Dendritic cell treated with granulocyte-macrophage colony-stimulating factor and Interleukin-4, amounts not matched to agents 40 ng/mL and 50 ng/mL, for 4 days (primary cell): ENCODE results near the gene OR4N5.
"Not testable (repeated sequence)": the region's sequence is repeated elsewhere in the genome, so short reads cannot be mapped to it uniquely, and the experiment has no call there.

Source experiments
- H3K27ac Mint-ChIP-seq: one replicate; pipeline ENCODE4 v1.8.0; 2022; ENCODE audit warnings: mild to moderate bottlenecking, mixed read lengths
- H3K27me3 Mint-ChIP-seq: one replicate; pipeline ENCODE4 v1.8.0; 2022; ENCODE audit warnings: mild to moderate bottlenecking, mixed read lengths
- H3K36me3 Mint-ChIP-seq: one replicate; pipeline ENCODE4 v1.8.0; 2022; ENCODE audit warnings: low read depth, mixed read lengths
- H3K4me1 Mint-ChIP-seq: one replicate; pipeline ENCODE4 v1.8.0; 2022; ENCODE audit warnings: low read depth, mixed read lengths
- H3K4me3 Mint-ChIP-seq: one replicate; pipeline ENCODE4 v1.8.0; 2022; ENCODE audit warnings: mild to moderate bottlenecking, moderate library complexity, mixed read lengths
- H3K9me3 Mint-ChIP-seq: one replicate; pipeline ENCODE4 v1.8.0; 2022; ENCODE audit warnings: mixed read lengths
- intact Hi-C: fragments of 100-400 bp; cut with micrococcal nuclease; formaldehyde crosslinking; loops from one replicate; pipeline ENCODE4 v1.15.0; 2022

Gene OR4N5, protein sequence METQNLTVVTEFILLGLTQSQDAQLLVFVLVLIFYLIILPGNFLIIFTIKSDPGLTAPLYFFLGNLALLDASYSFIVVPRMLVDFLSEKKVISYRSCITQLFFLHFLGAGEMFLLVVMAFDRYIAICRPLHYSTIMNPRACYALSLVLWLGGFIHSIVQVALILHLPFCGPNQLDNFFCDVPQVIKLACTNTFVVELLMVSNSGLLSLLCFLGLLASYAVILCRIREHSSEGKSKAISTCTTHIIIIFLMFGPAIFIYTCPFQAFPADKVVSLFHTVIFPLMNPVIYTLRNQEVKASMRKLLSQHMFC

GRCh38 chr14:20138520-20138919, at the start of gene OR4N5:
Gene OR4N5 (plus strand): TSS chr14:20138820. CDS start chr14:20143736, 4,916 bp downstream.
- peaks cover 3% of the 10 kb centered on the region for H3K27me3 Mint-ChIP-seq
- intact Hi-C loops, result no loop called here
- H3K9me3 Mint-ChIP-seq, result no peaks in the 10 kb centered on the region
- H3K27ac Mint-ChIP-seq, result no peak within 1 kb of the TSS
- H3K36me3 Mint-ChIP-seq, result no peaks in the 10 kb centered on the region
- no peak within 1 kb of the TSS for H3K4me3 Mint-ChIP-seq
- no peaks in the 10 kb centered on the region for H3K4me1 Mint-ChIP-seq

GRCh38 chr14:20092050-20092449, 46.6 kb upstream of the OR4N5 start:
- intact Hi-C loops, result no loop called here
- Mint-ChIP-seq H3K4me1 (no peaks in the 10 kb centered on the region), H3K9me3 (no peaks in the 10 kb centered on the region)

GRCh38 chr14:20093442-20093841, 45.2 kb upstream of the OR4N5 start:
- H3K36me3 Mint-ChIP-seq, result no peaks in the 10 kb centered on the region
- no peaks in the 10 kb centered on the region for H3K9me3 Mint-ChIP-seq
- no peaks in the 10 kb centered on the region for H3K4me1 Mint-ChIP-seq
- no peaks in the 10 kb centered on the region for H3K27me3 Mint-ChIP-seq
- no peak overlapping the region for H3K27ac Mint-ChIP-seq
- H3K4me3 Mint-ChIP-seq, result no peak overlapping the region
- intact Hi-C loops, result no loop called here

More at GRCh38 chr14:20092050-20092449, 46.6 kb upstream of the OR4N5 start:
- Mint-ChIP-seq H3K4me3 (no peak overlapping the region), H3K36me3 (no peaks in the 10 kb centered on the region), H3K27ac (no peak overlapping the region), H3K27me3 (no peaks in the 10 kb centered on the region)

GRCh38 chr14:20098926-20099770, 39.5 kb upstream of the OR4N5 start:
- H3K36me3 Mint-ChIP-seq, H3K4me3 Mint-ChIP-seq, H3K9me3 Mint-ChIP-seq, H3K4me1 Mint-ChIP-seq, H3K27ac Mint-ChIP-seq, intact Hi-C loops, H3K27me3 Mint-ChIP-seq: not testable (repeated sequence)

GRCh38 chr14:20110438-20110837, 28.2 kb upstream of the OR4N5 start, which contains the start of gene OR4K17:
Gene OR4K17 (plus strand): TSS chr14:20110739. CDS start chr14:20117500, 6,761 bp downstream.
- H3K9me3 Mint-ChIP-seq, result peaks cover 9% of the 10 kb centered on the region
- no peak within 1 kb of the TSS for H3K27ac Mint-ChIP-seq
- no peaks in the 10 kb centered on the region for H3K36me3 Mint-ChIP-seq
- H3K27me3 Mint-ChIP-seq, result no peaks in the 10 kb centered on the region
- no peak within 1 kb of the TSS for H3K4me3 Mint-ChIP-seq
- intact Hi-C loops, result no loop called here
- no peaks in the 10 kb centered on the region for H3K4me1 Mint-ChIP-seq

DNA sequence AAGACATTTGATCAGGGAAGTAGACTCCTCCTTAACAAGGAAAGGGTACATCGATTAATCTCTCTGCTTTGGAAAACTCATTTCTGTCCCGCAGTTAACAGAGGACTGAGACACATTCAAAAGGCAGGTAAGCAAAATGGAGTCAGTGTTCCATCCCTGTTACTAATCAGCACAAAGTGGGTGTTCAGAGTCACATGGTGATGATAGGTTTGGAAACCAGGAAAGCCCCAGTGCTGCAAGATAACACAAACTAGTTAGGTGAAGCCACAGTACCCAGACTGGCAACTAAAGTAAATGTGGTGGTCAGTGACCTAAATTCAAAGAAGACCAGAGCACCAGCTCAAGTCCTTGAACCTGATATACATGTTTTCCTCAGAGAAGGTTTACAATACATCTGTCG, 26.3 kb upstream of the OR4N5 start:
- Mint-ChIP-seq H3K27me3 (no peaks in the 10 kb centered on the region), H3K4me3 (no peak overlapping the region), H3K9me3 (peaks cover 2% of the 10 kb centered on the region), H3K27ac (no peak overlapping the region), H3K4me1 (no peaks in the 10 kb centered on the region), H3K36me3 (no peaks in the 10 kb centered on the region)
- intact Hi-C loops, result no loop called here

- no peak overlapping the region for H3K4me3 Mint-ChIP-seq
- peaks cover 43% of the 10 kb centered on the region for H3K9me3 Mint-ChIP-seq
- H3K27me3 Mint-ChIP-seq, result no peaks in the 10 kb centered on the region
- no peaks in the 10 kb centered on the region for H3K36me3 Mint-ChIP-seq
- no peak overlapping the region for H3K27ac Mint-ChIP-seq
- no peaks in the 10 kb centered on the region for H3K4me1 Mint-ChIP-seq
- intact Hi-C loops, result no loop called here
Observed at GRCh38 chr14:20116748-20117147, 21.9 kb upstream of the OR4N5 start.

DNA sequence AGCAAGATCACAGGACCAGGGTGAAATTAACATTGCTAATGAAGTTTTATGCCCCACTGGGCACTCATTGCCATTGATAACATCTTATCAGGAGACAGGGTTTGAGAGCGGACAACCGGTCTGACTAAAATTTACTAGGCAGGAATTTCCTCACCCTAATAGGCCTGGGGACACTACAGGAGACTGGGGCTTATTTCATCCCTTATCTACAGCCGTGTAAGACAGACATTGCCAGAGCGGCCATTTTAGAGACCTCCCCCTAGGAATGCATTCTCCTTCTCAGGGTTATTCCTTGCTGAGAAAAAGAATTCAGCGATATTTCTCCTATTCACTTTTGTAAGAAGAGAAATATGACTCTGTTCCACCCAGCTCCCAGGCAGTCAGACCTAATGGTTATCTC, 19.8 kb upstream of the OR4N5 start:
- H3K9me3 Mint-ChIP-seq, result peaks cover 54% of the 10 kb centered on the region
- H3K4me3 Mint-ChIP-seq, result no peak overlapping the region
- no peaks in the 10 kb centered on the region for H3K36me3 Mint-ChIP-seq
- H3K4me1 Mint-ChIP-seq, result no peaks in the 10 kb centered on the region
- H3K27me3 Mint-ChIP-seq, result no peaks in the 10 kb centered on the region
- intact Hi-C loops, result no loop called here
- no peak overlapping the region for H3K27ac Mint-ChIP-seq

- H3K27ac Mint-ChIP-seq, result no peak overlapping the region
- peaks cover 3% of the 10 kb centered on the region for H3K27me3 Mint-ChIP-seq
- no peak overlapping the region for H3K4me3 Mint-ChIP-seq
- H3K4me1 Mint-ChIP-seq, result peaks cover 5% of the 10 kb centered on the region
- intact Hi-C loops, result no loop called here
- H3K9me3 Mint-ChIP-seq, result no peaks in the 10 kb centered on the region
- no peaks in the 10 kb centered on the region for H3K36me3 Mint-ChIP-seq
Observed at GRCh38 chr14:20143911-20144310, 5.3 kb downstream of the OR4N5 start.

- Mint-ChIP-seq H3K4me1 (peaks cover 5% of the 10 kb centered on the region), H3K4me3 (no peak overlapping the region), H3K27me3 (peaks cover 3% of the 10 kb centered on the region), H3K36me3 (no peaks in the 10 kb centered on the region), H3K27ac (no peak overlapping the region), H3K9me3 (no peaks in the 10 kb centered on the region)
- intact Hi-C loops, result no loop called here
Observed at GRCh38 chr14:20144820-20145219, 6.2 kb downstream of the OR4N5 start.

DNA sequence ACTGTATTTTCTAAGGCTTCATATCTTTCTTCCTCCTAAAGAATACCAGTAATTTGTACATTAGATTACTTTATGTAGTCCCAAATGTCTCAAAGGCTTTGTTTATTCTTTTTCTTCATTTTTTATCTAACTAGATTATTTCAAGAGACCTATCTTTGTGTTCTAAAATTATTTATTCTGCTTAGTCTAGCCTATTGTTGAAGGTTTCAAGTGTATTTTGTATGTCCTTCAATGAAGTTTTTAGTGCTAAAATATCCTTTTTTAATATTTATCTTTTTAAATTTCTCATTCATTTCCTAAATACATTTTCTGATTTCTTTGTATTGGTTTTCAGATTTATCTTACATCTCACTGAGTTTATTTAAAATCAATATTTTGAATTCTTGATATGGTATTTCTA, 25.8 kb downstream of the OR4N5 start:
- intact Hi-C loops, result no loop called here

DNA sequence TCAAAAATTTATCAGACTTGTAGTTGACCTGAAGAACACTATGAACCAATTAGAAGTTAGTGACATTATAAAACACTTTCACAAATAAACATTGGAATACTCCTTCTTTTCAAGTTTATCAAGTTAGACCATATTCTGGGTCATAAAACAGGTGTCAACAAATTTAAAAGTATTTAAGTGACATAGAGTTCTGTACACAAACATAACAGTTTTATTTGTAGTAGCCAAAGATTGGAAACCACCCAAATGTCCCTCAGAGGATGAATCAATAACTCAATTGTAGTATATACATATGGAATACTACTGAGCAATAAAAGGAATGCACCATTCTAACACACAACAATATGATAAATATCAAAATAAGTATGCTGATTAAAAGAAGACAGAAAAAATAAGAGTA, 28.5 kb downstream of the OR4N5 start:
- H3K36me3 Mint-ChIP-seq, result no peaks in the 10 kb centered on the region
- peaks cover 4% of the 10 kb centered on the region for H3K27me3 Mint-ChIP-seq
- intact Hi-C loops, result no loop called here
- H3K27ac Mint-ChIP-seq, result no peak overlapping the region
- no peak overlapping the region for H3K4me3 Mint-ChIP-seq
- no peaks in the 10 kb centered on the region for H3K4me1 Mint-ChIP-seq
- peaks cover 38% of the 10 kb centered on the region for H3K9me3 Mint-ChIP-seq

More for the DNA sequence above, 25.8 kb downstream of the OR4N5 start:
- Mint-ChIP-seq H3K27me3 (peaks cover 4% of the 10 kb centered on the region), H3K4me1 (no peaks in the 10 kb centered on the region), H3K9me3 (peaks cover 38% of the 10 kb centered on the region), H3K36me3 (no peaks in the 10 kb centered on the region), H3K4me3 (no peak overlapping the region), H3K27ac (no peak overlapping the region)

DNA sequence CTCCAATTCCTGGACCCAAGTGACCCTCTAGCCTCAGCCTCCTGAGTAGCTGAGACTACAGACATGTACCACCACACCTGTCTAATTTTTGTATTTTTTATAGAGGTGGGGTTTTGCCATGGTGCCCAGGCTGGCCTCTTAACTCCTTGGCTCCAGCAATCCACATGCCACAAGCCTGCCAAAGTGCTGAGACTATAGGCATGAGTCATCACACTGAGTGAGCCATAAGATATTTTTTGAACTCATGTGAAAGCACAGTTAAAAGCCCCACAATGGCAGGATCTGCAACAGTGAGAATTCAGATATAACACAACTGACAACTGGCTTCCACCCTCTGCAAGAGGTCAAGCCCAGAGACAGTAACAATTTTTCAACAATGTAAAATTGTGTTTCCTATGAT, 31.2 kb downstream of the OR4N5 start:
- H3K27ac Mint-ChIP-seq, H3K36me3 Mint-ChIP-seq, intact Hi-C loops, H3K4me3 Mint-ChIP-seq, H3K27me3 Mint-ChIP-seq, H3K4me1 Mint-ChIP-seq: not testable (repeated sequence)
- H3K9me3 Mint-ChIP-seq, result peaks cover 13% of the 10 kb centered on the region

GRCh38 chr14:20174205-20174604, 35.6 kb downstream of the OR4N5 start:
- H3K9me3 Mint-ChIP-seq, H3K4me3 Mint-ChIP-seq, H3K27me3 Mint-ChIP-seq, H3K4me1 Mint-ChIP-seq, intact Hi-C loops, H3K27ac Mint-ChIP-seq, H3K36me3 Mint-ChIP-seq: not testable (repeated sequence)
